Liver (tissue), 9 donors: ENCODE results near the gene ACVR2B. TPM values are rescaled to one million over a fixed set of nuclear protein-coding genes. Genes with fewer than 3 reads are reported as not detected.
"Not testable (repeated sequence)": the region's sequence is repeated elsewhere in the genome, so short reads cannot be mapped to it uniquely, and the experiment has no call there.

Experiments used
- DNase-seq: peaks from one replicate; pipeline ENCODE4 v3.0.0-alpha.2; 2017; ENCODE audit warnings: low spot score
- H3K27ac ChIP-seq, 2 donors: one replicate each; pipeline ENCODE4 v1.7.0; 2013; ENCODE audit warnings: inconsistent platforms in 2 of 2, low read length in 2 of 2, control low read depth in 1 of 2, low read depth in 1 of 2, mild to moderate bottlenecking in 1 of 2
- H3K27me3 ChIP-seq, 4 donors: one replicate each; pipeline versions ENCODE4 v1.6.1 to v1.7.0; 2013; ENCODE audit warnings: low read length in 3 of 4, inconsistent platforms in 1 of 4, mild to moderate bottlenecking in 1 of 4, moderate library complexity in 1 of 4; ENCODE audit not compliant: control insufficient read depth in 4 of 4, insufficient read depth in 4 of 4
- H3K36me3 ChIP-seq, 4 donors: one replicate each; pipeline versions ENCODE4 v1.6.1 to v1.7.0; 2013; ENCODE audit warnings: low read length in 3 of 4, mild to moderate bottlenecking in 3 of 4, low read depth in 1 of 4, moderate library complexity in 1 of 4; ENCODE audit not compliant: control insufficient read depth in 4 of 4, insufficient read depth in 3 of 4
- H3K4me1 ChIP-seq, 4 donors: one replicate each; pipeline versions ENCODE4 v1.6.1 to v1.7.0; 2013; ENCODE audit warnings: low read length in 3 of 4, mild to moderate bottlenecking in 3 of 4, moderate library complexity in 1 of 4; ENCODE audit not compliant: control insufficient read depth in 4 of 4, insufficient read depth in 4 of 4
- H3K4me3 ChIP-seq, 3 donors: one replicate each; pipeline versions ENCODE4 v1.6.1 to v1.7.0; 2013; ENCODE audit warnings: low read length in 3 of 3, control low read depth in 1 of 3, low read depth in 1 of 3, mild to moderate bottlenecking in 1 of 3
- H3K9ac ChIP-seq, 2 donors: one replicate each; pipeline ENCODE4 v1.7.0; 2013; ENCODE audit warnings: low read length in 2 of 2, mild to moderate bottlenecking in 2 of 2, moderate library complexity in 2 of 2, control low read depth in 1 of 2, low read depth in 1 of 2
- H3K9me3 ChIP-seq, 4 donors: one replicate each; pipeline versions ENCODE4 v1.6.1 to v1.7.0; 2013; ENCODE audit warnings: low read length in 3 of 4; ENCODE audit not compliant: control insufficient read depth in 4 of 4
- ATF3 ChIP-seq: IDR thresholded peaks from 2 replicates; pipeline ENCODE4 v1.6.1; 2016; ENCODE audit warnings: antibody characterized with exemption
- EGR1 ChIP-seq, 2 donors: IDR thresholded peaks; 2 replicates each; pipeline ENCODE4 v1.6.1; 2016 to 2018; ENCODE audit warnings: antibody characterized with exemption in 2 of 2, low read depth in 2 of 2
- FOXA1 ChIP-seq: IDR thresholded peaks from 2 replicates; pipeline ENCODE4 v1.6.1; 2016; ENCODE audit warnings: antibody characterized with exemption
- FOXA2 ChIP-seq: IDR thresholded peaks from 2 replicates; pipeline ENCODE4 v1.6.1; 2016; ENCODE audit warnings: antibody characterized with exemption
- GABPA ChIP-seq, 2 donors: IDR thresholded peaks in 1 of 2; conservative IDR thresholded peaks in 1 of 2; 2 replicates each; pipeline ENCODE4 v1.6.1; 2016; ENCODE audit warnings: antibody characterized with exemption in 2 of 2, mild to moderate bottlenecking in 1 of 2, moderate library complexity in 1 of 2
- HNF4A ChIP-seq, 2 donors: conservative IDR thresholded peaks; 2 replicates each; pipeline ENCODE4 v1.6.1; 2016; ENCODE audit warnings: antibody characterized with exemption in 2 of 2, mild to moderate bottlenecking in 2 of 2
- HNF4G ChIP-seq: IDR thresholded peaks from 2 replicates; pipeline ENCODE4 v1.6.1; 2016; ENCODE audit warnings: antibody characterized with exemption
- JUND ChIP-seq, 2 donors: IDR thresholded peaks; 2 replicates each; pipeline ENCODE4 v1.6.1; 2016; ENCODE audit warnings: antibody characterized with exemption in 2 of 2
- MAX ChIP-seq: IDR thresholded peaks from 2 replicates; pipeline ENCODE4 v1.6.1; 2016; ENCODE audit warnings: antibody characterized with exemption
- NR2F2 ChIP-seq: IDR thresholded peaks from 2 replicates; pipeline ENCODE4 v1.6.1; 2016; ENCODE audit warnings: antibody characterized with exemption
- RAD21 ChIP-seq, 2 donors: IDR thresholded peaks; 2 replicates each; pipeline ENCODE4 v1.6.1; 2016; ENCODE audit warnings: antibody characterized with exemption in 2 of 2, mild to moderate bottlenecking in 2 of 2
- REST ChIP-seq: IDR thresholded peaks from 2 replicates; pipeline ENCODE4 v1.6.1; 2016; ENCODE audit warnings: antibody characterized with exemption, mild to moderate bottlenecking
- RXRA ChIP-seq, 2 donors: IDR thresholded peaks; 2 replicates each; pipeline ENCODE4 v1.6.1; 2017 to 2018; ENCODE audit warnings: antibody characterized with exemption in 2 of 2, mild to moderate bottlenecking in 1 of 2
- SP1 ChIP-seq: IDR thresholded peaks from 2 replicates; pipeline ENCODE4 v1.6.1; 2018; ENCODE audit warnings: antibody characterized with exemption, mild to moderate bottlenecking
- TAF1 ChIP-seq: conservative IDR thresholded peaks from 2 replicates; pipeline ENCODE4 v1.6.1; 2016; ENCODE audit warnings: antibody characterized with exemption, mild to moderate bottlenecking
- YY1 ChIP-seq: IDR thresholded peaks from 2 replicates; pipeline ENCODE4 v1.6.1; 2016; ENCODE audit warnings: antibody characterized with exemption, mild to moderate bottlenecking
- ZBTB33 ChIP-seq: IDR thresholded peaks from 2 replicates; pipeline ENCODE4 v1.6.1; 2016; ENCODE audit warnings: antibody characterized with exemption
- WGBS: extraction: QIAGEN DNeasy Blood & Tissue Kit; methylation state at CpG from one replicate; pipeline ENCODE4 v1.1.7; 2013; 5-methylcytosine and 5-hydroxymethylcytosine counted together
- polyA plus RNA-seq, 2 donors: library from polyadenylated mRNA; stranded (reverse) in 1 of 2; unstranded in 1 of 2; fragments of 200-250 nt in 1 of 2; fragments of >200 nt in 1 of 2; fragmentation: Nextera tagmentation in 1 of 2; extraction: Ambion mirVana in 1 of 2; gene quantifications; one replicate each; pipeline versions ENCODE4 v1.2.1 to v1.2.3, GENCODE V29; 2013 to 2015
- total RNA-seq, 2 donors: library from RNA; depleted of rRNA; stranded (reverse); fragments of >200 nt; gene quantifications; one replicate each; pipeline ENCODE4 v1.2.3, GENCODE V29; 2014
- donor health status: healthy.
- donor health status: healthy.
- donor health status: healthy.
- donor health status: healthy.
- donor health status: healthy.

Gene ACVR2B
- total and polyA plus RNA-seq, 4 donors, result 1.2 to 7.4 (median 4.7) TPM

- WGBS, result 58% methylated on average over 1 of the region's 1 CpG
- TF ChIP-seq RAD21 (IDR thresholded peaks at IDR 0.05), result no peak
- no peak for TF ChIP-seq ZBTB33
- no peak for TF ChIP-seq EGR1 (IDR thresholded peaks at IDR 0.05; ENCODE audit: low read depth in 2 of 2)
- no peak for TF ChIP-seq TAF1
- TF ChIP-seq JUND (IDR thresholded peaks at IDR 0.05), result no peak
- TF ChIP-seq ATF3, result no peak
- DNase-seq, result no peak
- H3K4me1 ChIP-seq, result no peaks in the 10 kb centered on the region
- H3K4me3 ChIP-seq, result no peak overlapping the region
- H3K9ac ChIP-seq, result no peak overlapping the region
- H3K9me3 ChIP-seq, result no peaks in the 10 kb centered on the region
- no peaks in the 10 kb centered on the region for H3K27me3 ChIP-seq
- H3K36me3 ChIP-seq, result peaks cover 0 to 3% (median 1%) of the 10 kb centered on the region in 4 donors
- no peak overlapping the region for H3K27ac ChIP-seq
Measured at GRCh38 chr3:38411591-38411990, 42.1 kb upstream of the ACVR2B start.

GRCh38 chr3:38420758-38421157 is 32.9 kb upstream of the ACVR2B start:
- WGBS, result 74% methylated on average over 5 of the region's 5 CpGs
- H3K4me1 ChIP-seq, H3K36me3 ChIP-seq, H3K9me3 ChIP-seq, H3K9ac ChIP-seq, H3K27ac ChIP-seq, H3K4me3 ChIP-seq, H3K27me3 ChIP-seq, DNase-seq: not testable (repeated sequence)

GRCh38 chr3:38421679-38422336 is 31.9 kb upstream of the ACVR2B start:
- Histone ChIP-seq H3K4me3 (no peak overlapping the region), H3K36me3 (peaks cover 0 to 1% (median 0%) of the 10 kb centered on the region in 4 donors), H3K4me1 (peaks cover 0 to 3% (median under 1%) of the 10 kb centered on the region in 4 donors), H3K9me3 (no peaks in the 10 kb centered on the region), H3K27ac (no peak overlapping the region), H3K9ac (no peak overlapping the region), H3K27me3 (no peaks in the 10 kb centered on the region)
- 91% methylated on average over 7 of the region's 7 CpGs for WGBS
- no peak for DNase-seq
- TF ChIP-seq TAF1 (no peak), ATF3 (no peak), EGR1 (IDR thresholded peaks at IDR 0.05; ENCODE audit: low read depth in 2 of 2) (no peak), HNF4G (no peak), FOXA1 (no peak), YY1 (no peak), RXRA (IDR thresholded peaks at IDR 0.05) (no peak), ZBTB33 (no peak), REST (no peak), MAX (no peak), RAD21 (IDR thresholded peaks at IDR 0.05) (no peak), NR2F2 (no peak), SP1 (no peak), JUND (IDR thresholded peaks at IDR 0.05) (no peak), FOXA2 (no peak), HNF4A (conservative IDR thresholded peaks at IDR 0.05) (no peak), GABPA (IDR thresholded peaks at IDR 0.05 in 1 of 2, conservative IDR thresholded peaks at IDR 0.05 in 1 of 2) (no peak)
